Urothelium cell line (cell line): ENCODE measurements around the gene TMEM33.

Experiments
- DNase-seq: peaks from one replicate; pipeline ENCODE4 v3.0.0; 2011; ENCODE audit warnings: low spot score, mixed read lengths
- FAIRE-seq: peaks from 2 replicates; lab custom pipeline; 2011; peaks lifted over from hg19 to GRCh38; lab: Jason Lieb, UNC

Gene TMEM33

GRCh38 chr4:41935652-41936021 is 408 bp downstream of the TMEM33 start:
- DNase-seq (peak; percentile 17), FAIRE-seq (no peak)

GRCh38 chr4:41939016-41939626 is 3.9 kb downstream of the TMEM33 start:
- DNase-seq (no peak), FAIRE-seq (no peak)

DNA sequence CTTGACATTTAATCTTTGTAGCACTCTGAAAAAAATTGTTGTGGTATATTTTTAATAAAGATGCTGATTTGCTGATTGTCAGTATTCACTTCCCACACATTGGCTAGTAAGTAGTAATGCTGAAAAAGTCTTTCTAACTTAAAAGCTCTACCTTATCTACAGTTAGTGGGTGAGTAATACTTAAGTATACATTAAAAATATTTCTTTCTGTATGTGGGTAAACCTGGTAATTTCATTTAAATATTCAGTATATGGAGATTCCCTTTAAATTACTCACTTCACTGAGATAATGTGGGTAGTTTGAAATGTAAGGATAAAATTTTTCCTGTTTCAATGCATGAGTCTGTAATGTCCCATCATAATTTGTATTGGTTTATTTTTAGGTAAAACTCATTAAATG is 5.6 kb downstream of the TMEM33 start:
- no peak for DNase-seq
- FAIRE-seq: no peak

DNA sequence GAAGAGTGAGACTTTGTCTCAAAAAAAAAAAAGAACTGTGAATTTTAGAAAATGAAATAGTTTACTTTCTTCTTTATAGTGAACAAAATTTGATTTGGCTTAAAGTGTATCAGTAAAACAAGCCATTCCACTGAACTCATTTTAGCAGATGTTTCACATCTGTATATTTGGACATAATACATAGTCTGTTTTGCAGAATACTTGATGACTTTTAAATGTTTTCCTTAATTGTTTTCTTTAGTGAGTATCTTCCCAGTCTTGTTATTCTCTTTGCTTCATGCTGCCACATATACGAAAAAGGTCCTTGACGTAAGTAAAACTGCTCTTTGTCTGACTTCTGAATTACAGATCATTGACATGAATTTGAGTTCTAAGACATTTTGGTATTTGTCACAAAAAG is 8.3 kb downstream of the TMEM33 start:
- DNase-seq (no peak), FAIRE-seq (no peak)

DNA sequence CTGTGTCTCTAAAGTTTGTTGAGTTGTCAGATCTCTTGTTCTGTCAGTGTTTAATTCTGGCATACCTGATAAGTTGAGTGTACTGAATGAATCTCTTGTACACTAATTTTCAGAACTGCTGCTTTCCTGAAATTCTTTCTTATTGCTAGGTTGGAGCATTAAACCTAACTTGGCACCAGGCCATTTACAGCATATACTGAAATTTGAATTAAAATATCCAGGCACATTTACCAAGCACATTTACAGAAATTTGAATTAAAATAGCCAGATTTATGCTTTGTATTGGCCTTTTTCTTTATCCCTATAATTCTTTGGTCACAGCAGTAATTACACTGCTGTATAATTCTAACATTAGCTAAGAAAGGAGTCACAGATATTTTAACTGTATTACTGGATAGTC is 8.9 kb downstream of the TMEM33 start:
- DNase-seq: no peak
- FAIRE-seq: no peak

GRCh38 chr4:41949531-41949930 is 14.3 kb downstream of the TMEM33 start:
- FAIRE-seq: no peak
- DNase-seq: no peak

GRCh38 chr4:41957634-41958033 is 22.4 kb downstream of the TMEM33 start:
- DNase-seq: peak; percentile 23
- FAIRE-seq: no peak

DNA sequence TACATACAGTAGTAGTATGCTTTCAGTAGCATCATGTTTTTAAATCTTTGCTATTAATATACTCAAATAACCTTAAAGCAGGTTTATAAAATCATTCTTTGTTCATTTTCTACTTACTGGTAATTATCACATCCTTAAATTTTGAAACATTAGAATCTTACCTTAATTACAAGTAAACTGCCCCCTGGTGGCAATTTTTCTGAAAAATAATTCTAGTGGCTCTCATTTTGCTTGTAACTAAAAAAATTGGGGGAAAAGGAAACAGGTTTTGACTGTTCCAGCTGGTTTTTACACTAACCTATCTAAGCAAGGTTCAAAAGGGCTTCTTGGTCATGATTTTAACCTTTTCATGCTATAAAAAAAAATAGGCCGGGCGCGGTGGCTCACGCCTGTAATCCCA is 27.9 kb downstream of the TMEM33 start:
- DNase-seq: no peak
- no peak for FAIRE-seq

GRCh38 chr4:41964401-41964800 is 29.2 kb downstream of the TMEM33 start:
- DNase-seq (no peak), FAIRE-seq (no peak)

- no peak for DNase-seq
- no peak for FAIRE-seq
Observed at GRCh38 chr4:41967392-41967791, 32.2 kb downstream of the TMEM33 start.

- FAIRE-seq: no peak
Observed at GRCh38 chr4:41969671-41970070, 34.4 kb downstream of the TMEM33 start.

GRCh38 chr4:41975341-41975740 is 40.1 kb downstream of the TMEM33 start:
- DNase-seq (no peak), FAIRE-seq (no peak)

More at GRCh38 chr4:41969671-41970070, 34.4 kb downstream of the TMEM33 start:
- no peak for DNase-seq

- no peak for FAIRE-seq
- DNase-seq: no peak
Observed at GRCh38 chr4:41976775-41977516, 41.7 kb downstream of the TMEM33 start.

DNA sequence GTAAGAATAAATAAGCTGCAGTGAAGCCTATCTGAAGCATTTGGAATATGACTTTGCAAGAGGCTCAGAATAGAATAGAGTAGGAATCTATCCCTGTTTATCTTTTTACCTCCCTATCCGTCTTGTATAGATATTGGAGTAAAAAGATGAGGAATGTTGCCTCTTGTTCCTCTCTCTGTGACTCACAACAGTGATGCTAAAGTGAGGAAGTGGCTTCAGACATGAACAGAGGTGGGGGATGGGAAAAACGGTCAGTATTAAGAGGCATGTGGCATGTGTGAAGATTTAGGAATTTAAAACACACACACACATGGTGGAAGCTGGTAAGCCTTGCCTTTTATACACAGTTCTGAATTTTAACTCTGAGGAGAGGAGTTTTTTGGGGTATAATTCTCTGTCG is 42.5 kb downstream of the TMEM33 start:
- FAIRE-seq (no peak), DNase-seq (peak; percentile 26)

- FAIRE-seq: no peak
- DNase-seq: no peak
Observed at GRCh38 chr4:41981456-41981855, 46.2 kb downstream of the TMEM33 start, which contains the start of gene DCAF4L1. Gene DCAF4L1 (plus strand): TSS chr4:41981756. CDS start chr4:41981793, 37 bp downstream.

- no peak for DNase-seq
- FAIRE-seq: no peak
Observed at GRCh38 chr4:41982716-41983115, 47.5 kb downstream of the TMEM33 start.

GRCh38 chr4:41985151-41985550 is 49.9 kb downstream of the TMEM33 start:
- DNase-seq (no peak), FAIRE-seq (no peak)

DNA sequence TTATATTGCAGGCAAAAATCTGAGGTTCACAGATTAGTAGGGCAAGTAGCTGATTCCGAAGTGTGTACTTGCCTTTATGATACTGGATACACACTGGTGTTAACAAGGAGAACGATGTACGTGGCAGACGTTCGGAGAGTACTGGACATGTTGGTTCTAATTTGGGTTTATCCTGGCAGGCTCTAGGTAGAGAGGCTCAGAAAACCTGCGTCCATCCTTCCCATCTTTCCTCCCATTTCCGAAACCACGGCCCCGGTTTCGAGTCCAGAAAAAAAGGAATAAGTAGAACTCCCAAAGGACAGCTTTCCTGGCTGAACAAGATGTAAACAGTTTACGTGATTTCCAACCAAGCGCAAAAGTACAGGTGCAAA is 54.8 kb downstream of the TMEM33 start:
- FAIRE-seq (no peak), DNase-seq (no peak)

DNA sequence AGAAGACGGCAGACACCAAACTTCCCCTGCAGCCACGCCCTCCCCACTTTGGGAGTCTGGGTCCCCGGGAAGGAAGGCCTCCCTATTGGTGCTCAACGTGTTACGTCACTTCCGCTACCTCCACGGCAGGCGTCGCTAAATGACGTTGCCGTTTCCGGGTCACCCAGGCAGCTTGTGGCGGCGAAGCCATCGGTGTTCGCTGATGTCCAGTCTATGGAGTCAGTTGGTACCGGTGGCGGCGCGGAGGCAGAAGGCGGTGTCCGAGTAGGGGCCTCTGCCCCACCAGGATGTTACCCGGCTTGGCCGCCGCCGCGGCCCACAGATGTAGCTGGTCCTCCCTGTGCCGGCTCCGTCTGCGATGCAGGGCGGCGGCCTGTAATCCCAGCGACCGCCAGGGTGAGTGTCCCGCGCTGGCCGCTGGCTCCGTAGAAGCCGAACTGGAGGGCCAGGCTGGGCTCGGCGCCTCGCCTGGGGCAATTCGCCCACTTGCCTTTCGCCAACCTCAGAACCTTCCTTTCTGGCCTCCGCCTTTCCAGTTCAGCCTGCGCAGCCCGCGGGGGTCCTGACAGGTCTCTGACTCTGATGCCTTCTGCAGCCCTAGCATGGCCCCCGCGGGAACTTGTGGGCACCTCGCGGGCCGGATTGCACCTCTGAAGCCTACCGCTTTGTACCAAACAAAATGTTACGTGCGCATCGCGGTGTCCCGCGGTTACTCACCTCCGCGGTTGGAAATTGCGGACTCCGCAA is 55.3 kb downstream of the TMEM33 start, which contains the start of gene SLC30A9:
Gene SLC30A9 (plus strand): TSS at position 166 of the 747 bp plus-strand sequence. CDS start 122 bp downstream, at position 288.
- FAIRE-seq: peak; percentile 99
- DNase-seq: peak; percentile 98

- no peak for FAIRE-seq
- DNase-seq: no peak
Observed at GRCh38 chr4:41991916-41992767, 56.9 kb downstream of the TMEM33 start.
